ENCODE data around the gene NHLRC2. TPM values are rescaled to one million over a fixed set of nuclear protein-coding genes. Genes with fewer than 3 reads are reported as not detected.

NHLRC2 gene
- total and polyA plus RNA-seq, 2 experiments from 2014 or later = 15.5 to 28.1 TPM

DNA sequence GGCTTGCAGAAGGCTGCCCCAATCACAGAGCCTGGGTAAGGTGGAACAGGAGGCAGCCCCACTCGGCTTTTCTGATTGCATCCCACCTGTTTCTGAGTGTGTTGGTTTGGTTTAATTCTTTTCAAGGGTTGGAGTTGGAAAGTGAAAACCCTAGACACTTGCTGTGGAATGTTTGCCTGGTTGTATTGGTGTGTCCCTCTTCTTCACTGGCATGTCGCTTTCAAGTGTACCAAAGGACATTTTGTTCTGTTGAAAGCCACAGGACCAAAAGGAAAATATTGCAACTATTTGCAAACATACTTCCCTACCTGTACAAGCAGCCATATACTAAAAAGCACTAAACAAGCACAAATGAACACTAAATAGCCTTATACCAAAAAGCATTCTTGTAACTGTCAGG lies 60.5 kb downstream of the NHLRC2 start:
- no peaks in the 10 kb centered on the region for H3K27me3 ChIP-seq (ENCODE audit: insufficient read depth)
- H3K27ac Mint-ChIP-seq = no peak overlapping the region

More for the DNA sequence above, 60.5 kb downstream of the NHLRC2 start:
- Mint-ChIP-seq H3K4me3 (no peak overlapping the region), H3K27me3 (ENCODE audit: insufficient read depth, low read depth, poor library complexity) (no peaks in the 10 kb centered on the region), H3K36me3 (ENCODE audit: low read depth) (no peaks in the 10 kb centered on the region), H3K4me1 (no peaks in the 10 kb centered on the region), H3K9me3 (no peaks in the 10 kb centered on the region)
- ATAC-seq (no peak), DNase-seq (ENCODE audit: low spot score) (no peak)
- H4K20me1 ChIP-seq (replicated peaks; ENCODE audit: insufficient read depth) = no peaks in the 10 kb centered on the region
- no peaks in the 10 kb centered on the region for H3K4me1 ChIP-seq (ENCODE audit: insufficient read depth)
- H3K4me2 ChIP-seq = no peak overlapping the region
- H3K27ac ChIP-seq (ENCODE audit: low read depth) = no peak overlapping the region
- H3K79me2 ChIP-seq (replicated peaks; ENCODE audit: insufficient read depth) = no peaks in the 10 kb centered on the region
- TF ChIP-seq, protein P1, sequence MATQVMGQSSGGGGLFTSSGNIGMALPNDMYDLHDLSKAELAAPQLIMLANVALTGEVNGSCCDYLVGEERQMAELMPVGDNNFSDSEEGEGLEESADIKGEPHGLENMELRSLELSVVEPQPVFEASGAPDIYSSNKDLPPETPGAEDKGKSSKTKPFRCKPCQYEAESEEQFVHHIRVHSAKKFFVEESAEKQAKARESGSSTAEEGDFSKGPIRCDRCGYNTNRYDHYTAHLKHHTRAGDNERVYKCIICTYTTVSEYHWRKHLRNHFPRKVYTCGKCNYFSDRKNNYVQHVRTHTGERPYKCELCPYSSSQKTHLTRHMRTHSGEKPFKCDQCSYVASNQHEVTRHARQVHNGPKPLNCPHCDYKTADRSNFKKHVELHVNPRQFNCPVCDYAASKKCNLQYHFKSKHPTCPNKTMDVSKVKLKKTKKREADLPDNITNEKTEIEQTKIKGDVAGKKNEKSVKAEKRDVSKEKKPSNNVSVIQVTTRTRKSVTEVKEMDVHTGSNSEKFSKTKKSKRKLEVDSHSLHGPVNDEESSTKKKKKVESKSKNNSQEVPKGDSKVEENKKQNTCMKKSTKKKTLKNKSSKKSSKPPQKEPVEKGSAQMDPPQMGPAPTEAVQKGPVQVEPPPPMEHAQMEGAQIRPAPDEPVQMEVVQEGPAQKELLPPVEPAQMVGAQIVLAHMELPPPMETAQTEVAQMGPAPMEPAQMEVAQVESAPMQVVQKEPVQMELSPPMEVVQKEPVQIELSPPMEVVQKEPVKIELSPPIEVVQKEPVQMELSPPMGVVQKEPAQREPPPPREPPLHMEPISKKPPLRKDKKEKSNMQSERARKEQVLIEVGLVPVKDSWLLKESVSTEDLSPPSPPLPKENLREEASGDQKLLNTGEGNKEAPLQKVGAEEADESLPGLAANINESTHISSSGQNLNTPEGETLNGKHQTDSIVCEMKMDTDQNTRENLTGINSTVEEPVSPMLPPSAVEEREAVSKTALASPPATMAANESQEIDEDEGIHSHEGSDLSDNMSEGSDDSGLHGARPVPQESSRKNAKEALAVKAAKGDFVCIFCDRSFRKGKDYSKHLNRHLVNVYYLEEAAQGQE (IDR thresholded peaks at IDR 0.05; ENCODE audit: unreplicated experiment) = no peak
- no peak for TF ChIP-seq STAT1 (IDR thresholded peaks at IDR 0.05; ENCODE audit: unreplicated experiment)
- no peak for TF ChIP-seq JUNB (IDR thresholded peaks at IDR 0.05; ENCODE audit: unreplicated experiment)
- TF ChIP-seq CREB1 (CRISPR knock-in tag; IDR thresholded peaks at IDR 0.05; ENCODE audit: low read depth) = no peak
- TF ChIP-seq, protein P2, sequence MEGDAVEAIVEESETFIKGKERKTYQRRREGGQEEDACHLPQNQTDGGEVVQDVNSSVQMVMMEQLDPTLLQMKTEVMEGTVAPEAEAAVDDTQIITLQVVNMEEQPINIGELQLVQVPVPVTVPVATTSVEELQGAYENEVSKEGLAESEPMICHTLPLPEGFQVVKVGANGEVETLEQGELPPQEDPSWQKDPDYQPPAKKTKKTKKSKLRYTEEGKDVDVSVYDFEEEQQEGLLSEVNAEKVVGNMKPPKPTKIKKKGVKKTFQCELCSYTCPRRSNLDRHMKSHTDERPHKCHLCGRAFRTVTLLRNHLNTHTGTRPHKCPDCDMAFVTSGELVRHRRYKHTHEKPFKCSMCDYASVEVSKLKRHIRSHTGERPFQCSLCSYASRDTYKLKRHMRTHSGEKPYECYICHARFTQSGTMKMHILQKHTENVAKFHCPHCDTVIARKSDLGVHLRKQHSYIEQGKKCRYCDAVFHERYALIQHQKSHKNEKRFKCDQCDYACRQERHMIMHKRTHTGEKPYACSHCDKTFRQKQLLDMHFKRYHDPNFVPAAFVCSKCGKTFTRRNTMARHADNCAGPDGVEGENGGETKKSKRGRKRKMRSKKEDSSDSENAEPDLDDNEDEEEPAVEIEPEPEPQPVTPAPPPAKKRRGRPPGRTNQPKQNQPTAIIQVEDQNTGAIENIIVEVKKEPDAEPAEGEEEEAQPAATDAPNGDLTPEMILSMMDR (conservative IDR thresholded peaks at IDR 0.05; ENCODE audit: low read depth in 2 of 2) = no peak
- no peak for TF ChIP-seq EZH2phosphoT487 (IDR thresholded peaks at IDR 0.05; ENCODE audit: unreplicated experiment)
- TF ChIP-seq, protein P3, sequence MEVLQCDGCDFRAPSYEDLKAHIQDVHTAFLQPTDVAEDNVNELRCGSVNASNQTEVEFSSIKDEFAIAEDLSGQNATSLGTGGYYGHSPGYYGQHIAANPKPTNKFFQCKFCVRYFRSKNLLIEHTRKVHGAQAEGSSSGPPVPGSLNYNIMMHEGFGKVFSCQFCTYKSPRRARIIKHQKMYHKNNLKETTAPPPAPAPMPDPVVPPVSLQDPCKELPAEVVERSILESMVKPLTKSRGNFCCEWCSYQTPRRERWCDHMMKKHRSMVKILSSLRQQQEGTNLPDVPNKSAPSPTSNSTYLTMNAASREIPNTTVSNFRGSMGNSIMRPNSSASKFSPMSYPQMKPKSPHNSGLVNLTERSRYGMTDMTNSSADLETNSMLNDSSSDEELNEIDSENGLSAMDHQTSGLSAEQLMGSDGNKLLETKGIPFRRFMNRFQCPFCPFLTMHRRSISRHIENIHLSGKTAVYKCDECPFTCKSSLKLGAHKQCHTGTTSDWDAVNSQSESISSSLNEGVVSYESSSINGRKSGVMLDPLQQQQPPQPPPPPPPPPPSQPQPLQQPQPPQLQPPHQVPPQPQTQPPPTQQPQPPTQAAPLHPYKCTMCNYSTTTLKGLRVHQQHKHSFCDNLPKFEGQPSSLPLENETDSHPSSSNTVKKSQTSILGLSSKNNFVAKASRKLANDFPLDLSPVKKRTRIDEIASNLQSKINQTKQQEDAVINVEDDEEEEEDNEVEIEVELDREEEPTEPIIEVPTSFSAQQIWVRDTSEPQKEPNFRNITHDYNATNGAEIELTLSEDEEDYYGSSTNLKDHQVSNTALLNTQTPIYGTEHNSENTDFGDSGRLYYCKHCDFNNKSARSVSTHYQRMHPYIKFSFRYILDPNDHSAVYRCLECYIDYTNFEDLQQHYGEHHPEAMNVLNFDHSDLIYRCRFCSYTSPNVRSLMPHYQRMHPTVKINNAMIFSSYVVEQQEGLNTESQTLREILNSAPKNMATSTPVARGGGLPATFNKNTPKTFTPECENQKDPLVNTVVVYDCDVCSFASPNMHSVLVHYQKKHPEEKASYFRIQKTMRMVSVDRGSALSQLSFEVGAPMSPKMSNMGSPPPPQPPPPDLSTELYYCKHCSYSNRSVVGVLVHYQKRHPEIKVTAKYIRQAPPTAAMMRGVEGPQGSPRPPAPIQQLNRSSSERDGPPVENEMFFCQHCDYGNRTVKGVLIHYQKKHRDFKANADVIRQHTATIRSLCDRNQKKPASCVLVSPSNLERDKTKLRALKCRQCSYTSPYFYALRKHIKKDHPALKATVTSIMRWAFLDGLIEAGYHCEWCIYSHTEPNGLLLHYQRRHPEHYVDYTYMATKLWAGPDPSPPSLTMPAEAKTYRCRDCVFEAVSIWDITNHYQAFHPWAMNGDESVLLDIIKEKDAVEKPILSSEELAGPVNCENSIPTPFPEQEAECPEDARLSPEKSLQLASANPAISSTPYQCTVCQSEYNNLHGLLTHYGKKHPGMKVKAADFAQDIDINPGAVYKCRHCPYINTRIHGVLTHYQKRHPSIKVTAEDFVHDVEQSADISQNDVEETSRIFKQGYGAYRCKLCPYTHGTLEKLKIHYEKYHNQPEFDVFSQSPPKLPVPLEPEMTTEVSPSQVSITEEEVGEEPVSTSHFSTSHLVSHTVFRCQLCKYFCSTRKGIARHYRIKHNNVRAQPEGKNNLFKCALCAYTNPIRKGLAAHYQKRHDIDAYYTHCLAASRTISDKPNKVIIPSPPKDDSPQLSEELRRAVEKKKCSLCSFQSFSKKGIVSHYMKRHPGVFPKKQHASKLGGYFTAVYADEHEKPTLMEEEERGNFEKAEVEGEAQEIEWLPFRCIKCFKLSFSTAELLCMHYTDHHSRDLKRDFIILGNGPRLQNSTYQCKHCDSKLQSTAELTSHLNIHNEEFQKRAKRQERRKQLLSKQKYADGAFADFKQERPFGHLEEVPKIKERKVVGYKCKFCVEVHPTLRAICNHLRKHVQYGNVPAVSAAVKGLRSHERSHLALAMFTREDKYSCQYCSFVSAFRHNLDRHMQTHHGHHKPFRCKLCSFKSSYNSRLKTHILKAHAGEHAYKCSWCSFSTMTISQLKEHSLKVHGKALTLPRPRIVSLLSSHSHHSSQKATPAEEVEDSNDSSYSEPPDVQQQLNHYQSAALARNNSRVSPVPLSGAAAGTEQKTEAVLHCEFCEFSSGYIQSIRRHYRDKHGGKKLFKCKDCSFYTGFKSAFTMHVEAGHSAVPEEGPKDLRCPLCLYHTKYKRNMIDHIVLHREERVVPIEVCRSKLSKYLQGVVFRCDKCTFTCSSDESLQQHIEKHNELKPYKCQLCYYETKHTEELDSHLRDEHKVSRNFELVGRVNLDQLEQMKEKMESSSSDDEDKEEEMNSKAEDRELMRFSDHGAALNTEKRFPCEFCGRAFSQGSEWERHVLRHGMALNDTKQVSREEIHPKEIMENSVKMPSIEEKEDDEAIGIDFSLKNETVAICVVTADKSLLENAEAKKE (CRISPR knock-in tag; IDR thresholded peaks at IDR 0.05) = no peak
- TF ChIP-seq EZH2 (IDR thresholded peaks at IDR 0.05; ENCODE audit: low read depth, unreplicated experiment) = no peak
- no peak for TF ChIP-seq POLR2AphosphoS5 (IDR thresholded peaks at IDR 0.05; ENCODE audit: low read depth)
- TF ChIP-seq NANOG (IDR thresholded peaks at IDR 0.05; ENCODE audit: borderline replicate concordance) = no peak
- TF ChIP-seq, protein P4, sequence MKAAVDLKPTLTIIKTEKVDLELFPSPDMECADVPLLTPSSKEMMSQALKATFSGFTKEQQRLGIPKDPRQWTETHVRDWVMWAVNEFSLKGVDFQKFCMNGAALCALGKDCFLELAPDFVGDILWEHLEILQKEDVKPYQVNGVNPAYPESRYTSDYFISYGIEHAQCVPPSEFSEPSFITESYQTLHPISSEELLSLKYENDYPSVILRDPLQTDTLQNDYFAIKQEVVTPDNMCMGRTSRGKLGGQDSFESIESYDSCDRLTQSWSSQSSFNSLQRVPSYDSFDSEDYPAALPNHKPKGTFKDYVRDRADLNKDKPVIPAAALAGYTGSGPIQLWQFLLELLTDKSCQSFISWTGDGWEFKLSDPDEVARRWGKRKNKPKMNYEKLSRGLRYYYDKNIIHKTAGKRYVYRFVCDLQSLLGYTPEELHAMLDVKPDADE (IDR thresholded peaks at IDR 0.05) = no peak
- no peak for TF ChIP-seq ZNF331 (CRISPR knock-in tag; IDR thresholded peaks at IDR 0.05; ENCODE audit: low read depth)
- no peak for TF ChIP-seq ZNF114 (CRISPR knock-in tag; IDR thresholded peaks at IDR 0.05)
- H3K4me3 ChIP-seq = no peak overlapping the region
- H3K36me3 ChIP-seq (ENCODE audit: insufficient read depth) = no peaks in the 10 kb centered on the region
- no peaks in the 10 kb centered on the region for H3F3A ChIP-seq (replicated peaks; ENCODE audit: low read depth)
- no peak overlapping the region for H2AFZ ChIP-seq
- no peaks in the 10 kb centered on the region for H3K9me2 ChIP-seq (ENCODE audit: insufficient read depth)

Measured in GM23338 (cell line).